Stomach (tissue), 9 donors: ENCODE measurements around the gene SLC38A1. TPM values are rescaled to one million over a fixed set of nuclear protein-coding genes. Genes with fewer than 3 reads are reported as not detected.
A peak's percentile ranks its signal among the peaks of the same experiment; 100 is the strongest.
"Not testable (repeated sequence)": the region's sequence is repeated elsewhere in the genome, so short reads cannot be mapped to it uniquely, and the experiment has no call there.

Experiments used
- DNase-seq, 2 donors: peaks; one replicate each; pipeline versions ENCODE4 v3.0.0 to v3.0.0-alpha.2; 2013 to 2019
- H3K27ac ChIP-seq, 5 donors: fragments of 200-600 bp in 4 of 5; sonication (generic) in 4 of 5; one replicate each; pipeline ENCODE4 v1.5.1; 2013 to 2019; ENCODE audit warnings: mild to moderate bottlenecking in 1 of 5, moderate library complexity in 1 of 5
- H3K27me3 ChIP-seq, 3 donors: fragments of 200-600 bp; sonication (generic); one replicate each; pipeline ENCODE4 v1.5.1; 2017 to 2019; ENCODE audit warnings: mixed run types in 1 of 3
- H3K36me3 ChIP-seq, 4 donors: fragments of 200-600 bp; sonication (generic); 1 replicate in 3 of 4; 2 replicates in 1 of 4; pipeline ENCODE4 v1.5.1; 2016 to 2019
- H3K4me1 ChIP-seq, 4 donors: fragments of 200-600 bp; sonication (generic); one replicate each; pipeline ENCODE4 v1.5.1; 2016 to 2019
- H3K4me3 ChIP-seq, 4 donors: fragments of 200-600 bp; sonication (generic) in 3 of 4; one replicate each; pipeline ENCODE4 v1.5.1; 2016 to 2019; ENCODE audit warnings: mild to moderate bottlenecking in 1 of 4
- H3K9me3 ChIP-seq, 4 donors: fragments of 200-600 bp; sonication (generic); one replicate each; pipeline ENCODE4 v1.5.1; 2016 to 2019
- EP300 ChIP-seq: sonication (generic); formaldehyde crosslinking; IDR thresholded peaks from one replicate; pipeline ENCODE4 v1.6.1; 2017; ENCODE audit warnings: antibody characterized with exemption
- POLR2A ChIP-seq, 4 donors: fragments of 450-650 bp; IDR thresholded peaks; one replicate each; pipeline ENCODE4 v1.6.1; 2016; ENCODE audit warnings: antibody characterized with exemption in 4 of 4, control low read depth in 2 of 4, mild to moderate bottlenecking in 1 of 4, moderate library complexity in 1 of 4
- POLR2AphosphoS5 ChIP-seq, 3 donors: sonication (generic); formaldehyde crosslinking; IDR thresholded peaks; one replicate each; pipeline ENCODE4 v1.6.1; 2016; ENCODE audit warnings: antibody characterized with exemption in 3 of 3
- WGBS, 5 donors: extraction: QIAGEN DNeasy Blood & Tissue Kit in 3 of 5; methylation state at CpG; one replicate each; pipeline versions ENCODE4 v1.1.5 to v1.1.7; 2013 to 2018; 5-methylcytosine and 5-hydroxymethylcytosine counted together
- intact Hi-C: fragments of 100-400 bp; cut with DNase I; formaldehyde crosslinking; loops from one replicate; pipeline ENCODE4 v1.15.1; 2023; ENCODE audit warnings: low total_unique reads
- polyA plus RNA-seq, 3 donors: library from polyadenylated mRNA; stranded (reverse); fragments of 200-250 nt; gene quantifications; one replicate each; pipeline ENCODE4 v1.2.3, GENCODE V29; 2013
- total RNA-seq, 5 donors: library from RNA; depleted of rRNA; stranded (reverse); fragments of >200 nt; gene quantifications; one replicate each; pipeline versions ENCODE4 v1.1.0 to v1.2.3, GENCODE V29; 2014 to 2016
- TF ChIP-seq, protein P1 (sequence below), 7 experiments: fragments of 450-650 bp in 4 of 7; fragments of 200-600 bp in 3 of 7; sonication (generic) in 3 of 7; IDR thresholded peaks; one replicate each; pipeline ENCODE4 v1.5.1; 2016 to 2019; ENCODE audit warnings: antibody characterized with exemption in 7 of 7, control low read depth in 2 of 7, mild to moderate bottlenecking in 1 of 7
- donor health status: healthy with polysubstance abuse.
- donor health status: Bipolar disorder and iron deficiency.
- donor health status: healthy.

SLC38A1 gene
- total and polyA plus RNA-seq, 8 donors: 3.2 to 164 (median 51.6) TPM

DNA sequence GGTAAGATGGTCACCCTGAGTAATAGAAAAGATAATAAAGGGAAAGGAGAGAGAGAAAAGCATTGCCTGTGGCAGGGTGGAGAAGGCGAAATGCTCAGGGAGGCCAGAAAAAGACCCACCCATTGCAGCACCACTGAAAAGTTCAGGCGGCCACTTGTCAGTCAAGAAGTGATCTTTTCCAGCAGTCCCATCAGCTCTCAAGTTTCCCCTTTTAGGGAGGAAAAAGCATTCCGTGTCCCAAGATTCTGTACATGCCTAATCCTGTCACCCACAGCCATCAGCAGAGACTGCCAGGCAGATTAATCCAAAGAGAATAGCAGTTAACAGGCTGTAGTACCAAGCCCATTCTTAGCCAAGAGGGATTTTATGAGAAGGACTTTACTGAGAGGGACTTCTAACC lies 11.9 kb downstream of the SLC38A1 start:
- no peak for DNase-seq
- TF ChIP-seq POLR2AphosphoS5 (IDR thresholded peaks at IDR 0.05) (no peak), EP300 (no peak), POLR2A (IDR thresholded peaks at IDR 0.05) (no peak)
- TF ChIP-seq, protein P1, sequence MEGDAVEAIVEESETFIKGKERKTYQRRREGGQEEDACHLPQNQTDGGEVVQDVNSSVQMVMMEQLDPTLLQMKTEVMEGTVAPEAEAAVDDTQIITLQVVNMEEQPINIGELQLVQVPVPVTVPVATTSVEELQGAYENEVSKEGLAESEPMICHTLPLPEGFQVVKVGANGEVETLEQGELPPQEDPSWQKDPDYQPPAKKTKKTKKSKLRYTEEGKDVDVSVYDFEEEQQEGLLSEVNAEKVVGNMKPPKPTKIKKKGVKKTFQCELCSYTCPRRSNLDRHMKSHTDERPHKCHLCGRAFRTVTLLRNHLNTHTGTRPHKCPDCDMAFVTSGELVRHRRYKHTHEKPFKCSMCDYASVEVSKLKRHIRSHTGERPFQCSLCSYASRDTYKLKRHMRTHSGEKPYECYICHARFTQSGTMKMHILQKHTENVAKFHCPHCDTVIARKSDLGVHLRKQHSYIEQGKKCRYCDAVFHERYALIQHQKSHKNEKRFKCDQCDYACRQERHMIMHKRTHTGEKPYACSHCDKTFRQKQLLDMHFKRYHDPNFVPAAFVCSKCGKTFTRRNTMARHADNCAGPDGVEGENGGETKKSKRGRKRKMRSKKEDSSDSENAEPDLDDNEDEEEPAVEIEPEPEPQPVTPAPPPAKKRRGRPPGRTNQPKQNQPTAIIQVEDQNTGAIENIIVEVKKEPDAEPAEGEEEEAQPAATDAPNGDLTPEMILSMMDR (IDR thresholded peaks at IDR 0.05): no peak
- no peak overlapping the region for H3K4me3 ChIP-seq
- H3K36me3 ChIP-seq: peaks cover 0 to 19% (median 15%) of the 10 kb centered on the region in 4 donors
- 88 to 94% (median 90%) methylated on average over 3 of the region's 3 CpGs for WGBS, 5 donors
- H3K27ac ChIP-seq: peak overlapping the region in 1 of 5 donors; percentile 46
- H3K4me1 ChIP-seq: peaks cover 0 to 58% (median 33%) of the 10 kb centered on the region in 4 donors
- H3K9me3 ChIP-seq: no peaks in the 10 kb centered on the region
- H3K27me3 ChIP-seq: no peaks in the 10 kb centered on the region
- intact Hi-C loops: no loop called here

DNA sequence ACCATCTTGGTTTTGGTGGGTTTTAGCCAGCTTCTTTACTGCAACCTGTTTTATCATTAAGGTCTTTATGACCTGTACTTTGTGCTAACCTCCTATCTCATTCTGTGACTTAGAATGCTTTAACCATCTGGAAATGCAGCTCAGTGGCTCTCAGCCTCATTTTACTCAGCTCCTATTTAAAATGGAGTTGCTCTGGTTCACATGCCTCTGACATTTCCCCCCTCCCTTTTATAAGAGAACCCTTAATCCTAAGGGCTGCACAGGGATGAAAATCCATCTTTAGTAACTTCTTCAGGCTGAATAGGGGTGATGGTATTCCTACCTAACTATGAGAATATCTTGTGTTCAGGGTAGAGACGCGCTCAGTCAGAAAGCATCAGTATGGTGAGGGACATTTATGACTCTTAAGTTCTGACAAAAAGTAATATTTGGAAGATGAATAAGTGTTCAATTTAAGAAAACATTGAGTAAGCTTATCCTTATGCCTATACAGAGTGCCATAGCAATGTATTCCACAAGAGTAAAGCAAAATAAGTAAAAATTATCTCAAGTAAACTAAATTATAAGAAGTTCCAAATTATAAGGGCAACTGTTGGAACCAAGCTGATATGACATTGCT lies 15.2 kb downstream of the SLC38A1 start:
- intact Hi-C loops: no loop called here
- TF ChIP-seq EP300 (no peak), POLR2A (IDR thresholded peaks at IDR 0.05) (no peak), POLR2AphosphoS5 (IDR thresholded peaks at IDR 0.05) (no peak)
- TF ChIP-seq, protein P1 (IDR thresholded peaks at IDR 0.05): no peak
- no peak overlapping the region for H3K27ac ChIP-seq
- H3K4me3 ChIP-seq: no peak overlapping the region
- no peaks in the 10 kb centered on the region for H3K27me3 ChIP-seq
- no peaks in the 10 kb centered on the region for H3K9me3 ChIP-seq
- whole genome bisulfite sequencing, 5 donors: 94 to 99% (median 98%) methylated on average over 2 of the region's 2 CpGs
- H3K36me3 ChIP-seq: peaks cover 0 to 19% (median 15%) of the 10 kb centered on the region in 4 donors
- DNase-seq: no peak
- H3K4me1 ChIP-seq: peaks cover 0 to 27% (median 12%) of the 10 kb centered on the region in 4 donors

DNA sequence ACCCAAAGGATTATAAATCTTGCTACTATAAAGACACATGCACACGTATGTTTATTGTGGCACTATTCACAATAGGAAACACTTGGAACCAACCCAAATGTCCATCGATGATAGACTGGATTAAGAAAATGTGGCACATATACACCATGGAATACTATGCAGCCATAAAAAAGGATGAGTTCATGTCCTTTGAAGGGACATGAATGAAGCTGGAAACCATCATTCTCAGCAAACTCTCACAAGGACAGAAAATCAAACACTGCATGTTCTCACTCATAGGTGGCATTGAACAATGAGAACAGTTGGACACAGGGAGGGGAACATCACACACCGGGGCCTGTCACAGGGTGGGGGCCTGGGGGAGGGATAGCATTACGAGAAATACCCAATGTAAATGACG lies 16.8 kb downstream of the SLC38A1 start:
- H3K27me3 ChIP-seq, H3K27ac ChIP-seq, DNase-seq, H3K9me3 ChIP-seq, intact Hi-C loops, H3K4me3 ChIP-seq: not testable (repeated sequence)
- 94 to 97% (median 96%) methylated on average over 5 of the region's 5 CpGs for WGBS, 5 donors
- Histone ChIP-seq H3K36me3 (peaks cover 0 to 19% (median 15%) of the 10 kb centered on the region in 4 donors), H3K4me1 (peaks cover 0 to 19% (median 7%) of the 10 kb centered on the region in 4 donors)

DNA sequence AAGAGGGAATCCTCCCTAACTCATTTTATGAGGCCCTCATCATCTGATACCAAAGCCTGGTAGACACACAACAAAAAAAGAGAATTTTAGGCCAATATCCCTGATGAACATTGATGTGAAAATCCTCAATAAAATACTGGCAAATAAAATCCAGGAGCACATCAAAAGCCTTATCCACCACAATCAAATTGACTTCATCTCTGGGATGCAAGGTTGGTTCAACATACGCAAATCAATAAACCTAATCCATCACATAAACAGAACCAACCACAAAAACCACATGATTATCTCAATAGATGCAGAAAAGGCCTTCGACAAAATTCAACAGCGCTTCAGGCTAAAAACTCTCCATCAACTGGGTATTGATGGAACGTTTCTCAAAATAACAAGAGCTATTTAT lies 18.9 kb downstream of the SLC38A1 start:
- WGBS, 5 donors: 64 to 94% (median 92%) methylated on average over 4 of the region's 4 CpGs
- intact Hi-C loops: not testable (repeated sequence)
- peaks cover 0 to 19% (median 15%) of the 10 kb centered on the region in 4 donors for H3K36me3 ChIP-seq

DNA sequence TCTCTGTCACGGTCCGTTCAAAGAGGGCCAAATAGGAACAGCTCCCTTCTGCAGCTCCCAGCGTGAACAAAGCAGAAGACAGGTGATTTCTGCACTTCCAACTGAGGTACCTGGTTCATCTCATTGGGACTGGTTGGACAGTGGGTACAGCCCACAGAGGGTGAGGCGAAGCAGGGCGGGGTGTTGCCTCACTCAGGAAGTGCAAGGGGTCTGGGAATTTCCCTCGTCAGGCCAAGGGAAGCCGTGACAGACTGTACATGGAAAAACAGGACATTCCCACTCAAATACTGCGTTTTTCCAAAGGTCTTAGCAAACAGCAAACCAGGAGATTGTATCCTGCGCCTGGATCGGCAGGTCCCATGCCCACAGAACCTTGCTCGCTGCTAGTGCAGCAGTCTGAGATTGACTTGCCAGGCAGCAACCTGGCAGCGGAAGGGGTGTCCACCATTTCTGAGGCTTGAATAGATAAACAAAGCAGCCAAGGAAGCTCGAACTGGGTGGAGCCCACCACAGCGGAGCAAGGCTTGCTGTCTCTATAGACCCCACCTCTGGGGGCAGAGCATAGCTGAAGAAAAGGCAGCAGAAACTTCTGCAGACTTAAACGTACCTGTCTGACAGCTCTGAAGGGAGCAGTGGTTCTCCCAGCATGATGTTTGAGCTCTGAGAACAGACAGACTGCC lies 22.7 kb downstream of the SLC38A1 start:
- WGBS, 5 donors: 88 to 93% (median 90%) methylated on average over 15 of the region's 15 CpGs
- Histone ChIP-seq H3K36me3 (no peaks in the 10 kb centered on the region), H3K4me3 (no peak overlapping the region), H3K27me3 (no peaks in the 10 kb centered on the region), H3K4me1 (peaks cover 0 to 23% (median 9%) of the 10 kb centered on the region in 4 donors), H3K9me3 (no peaks in the 10 kb centered on the region), H3K27ac (no peak overlapping the region)
- TF ChIP-seq, protein P1 (IDR thresholded peaks at IDR 0.05): no peak
- no peak for TF ChIP-seq POLR2A (IDR thresholded peaks at IDR 0.05)
- TF ChIP-seq POLR2AphosphoS5 (IDR thresholded peaks at IDR 0.05): no peak
- no peak for TF ChIP-seq EP300
- intact Hi-C loops: no loop called here
- peak in 1 of 2 donors; percentile 13 for DNase-seq

More for the DNA sequence above, 18.9 kb downstream of the SLC38A1 start:
- not testable (repeated sequence) for DNase-seq, H3K27me3 ChIP-seq, H3K27ac ChIP-seq, H3K4me3 ChIP-seq, H3K9me3 ChIP-seq
- H3K4me1 ChIP-seq: peaks cover 0 to 21% (median 8%) of the 10 kb centered on the region in 4 donors
